ENCODE data around the gene HTRA3.

DNA sequence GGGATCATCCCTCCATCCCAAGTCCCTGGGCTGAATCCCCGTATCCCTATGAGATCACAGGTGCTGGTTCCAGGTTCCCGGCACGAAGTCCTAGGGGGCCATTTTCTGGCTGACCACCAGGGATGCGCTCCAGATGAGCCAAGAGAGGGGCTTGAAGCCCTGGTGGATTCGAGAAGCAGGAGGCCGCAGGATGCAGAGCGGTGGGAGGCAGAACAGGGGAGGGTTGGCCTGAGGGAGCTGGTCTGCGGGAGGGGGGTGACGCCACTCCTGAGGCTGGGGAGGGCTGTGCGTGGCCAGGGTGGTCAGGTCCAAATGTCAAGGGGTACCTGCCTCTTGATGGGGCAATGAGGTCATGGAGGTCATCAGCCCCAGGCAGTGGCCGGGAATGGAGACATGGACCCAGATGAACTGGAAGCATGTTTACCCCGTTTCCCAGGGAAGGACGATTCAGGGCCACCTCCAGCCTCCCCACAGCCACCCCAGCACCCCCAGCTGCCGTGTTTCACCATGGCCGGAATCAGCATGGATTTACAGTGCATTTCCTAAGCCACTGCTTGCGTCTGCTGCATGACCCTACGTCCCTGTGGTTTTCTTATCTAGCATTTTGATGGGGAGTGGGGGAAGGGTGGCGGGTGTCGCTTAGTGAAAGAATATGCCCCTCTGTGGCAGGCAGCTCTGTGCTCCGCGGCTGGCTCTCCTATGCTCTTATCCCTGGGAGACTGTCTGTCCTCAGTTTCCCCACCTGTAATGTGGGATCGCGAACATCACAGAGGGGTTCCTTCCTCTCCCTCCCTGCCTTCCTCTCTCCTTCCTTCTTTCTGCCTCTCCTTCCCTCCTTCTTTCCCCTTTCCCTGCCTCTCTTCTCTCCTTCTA lies 17.0 kb upstream of the HTRA3 start:
- TF ChIP-seq EZH2 (IDR thresholded peaks at IDR 0.05; ENCODE audit: borderline replicate concordance, low read depth, low read length, poor library complexity, severe bottlenecking): no peak
- no peak for TF ChIP-seq CTCF (conservative IDR thresholded peaks at IDR 0.05; ENCODE audit: low read depth, low read length)
